Hematopoietic multipotent progenitor cell treated with erythropoietin and hydrocortisone succinate and interleukin-3 and kit ligand, for 8 days (in vitro differentiated cells): Measurements from ENCODE around the gene ITSN1.
"Not testable (repeated sequence)": the region's sequence is repeated elsewhere in the genome, so short reads cannot be mapped to it uniquely, and the experiment has no call there.

ENCODE experiments used
- DNase-seq: peaks from one replicate; pipeline ENCODE4 v3.0.0-alpha.2; 2015

Gene ITSN1

GRCh38 chr21:33684068-33684467 is 41.8 kb downstream of the ITSN1 start:
- no peak for DNase-seq

GRCh38 chr21:33684923-33685560 is 42.7 kb downstream of the ITSN1 start:
- DNase-seq, result no peak

- DNase-seq, result no peak
Measured at GRCh38 chr21:33685613-33686197, 43.4 kb downstream of the ITSN1 start.

GRCh38 chr21:33686386-33686785 is 44.1 kb downstream of the ITSN1 start:
- no peak for DNase-seq

GRCh38 chr21:33687634-33688033 is 45.3 kb downstream of the ITSN1 start:
- no peak for DNase-seq

- DNase-seq, result no peak
Measured at GRCh38 chr21:33688353-33688752, 46.1 kb downstream of the ITSN1 start.

- no peak for DNase-seq
Measured at GRCh38 chr21:33690874-33691273, 48.6 kb downstream of the ITSN1 start.

GRCh38 chr21:33691945-33692603 is 49.8 kb downstream of the ITSN1 start:
- DNase-seq, result no peak

GRCh38 chr21:33695813-33696212 is 53.5 kb downstream of the ITSN1 start:
- no peak for DNase-seq

GRCh38 chr21:33696465-33696864 is 54.2 kb downstream of the ITSN1 start:
- no peak for DNase-seq

GRCh38 chr21:33698087-33698860 is 56.0 kb downstream of the ITSN1 start:
- DNase-seq, result no peak

GRCh38 chr21:33699277-33699676 is 57.0 kb downstream of the ITSN1 start:
- no peak for DNase-seq

GRCh38 chr21:33700491-33700890 is 58.2 kb downstream of the ITSN1 start:
- no peak for DNase-seq

- DNase-seq, result no peak
Measured at GRCh38 chr21:33703750-33704606, 61.7 kb downstream of the ITSN1 start.

- no peak for DNase-seq
Measured at GRCh38 chr21:33707846-33708245, 65.5 kb downstream of the ITSN1 start.

- no peak for DNase-seq
Measured at GRCh38 chr21:33708874-33709273, 66.6 kb downstream of the ITSN1 start.

GRCh38 chr21:33712022-33712803 is 69.9 kb downstream of the ITSN1 start:
- DNase-seq, result no peak

GRCh38 chr21:33721081-33721480 is 78.8 kb downstream of the ITSN1 start:
- no peak for DNase-seq

GRCh38 chr21:33729139-33729538 is 86.8 kb downstream of the ITSN1 start:
- DNase-seq, result not testable (repeated sequence)

- no peak for DNase-seq
Measured at GRCh38 chr21:33729641-33730040, 87.3 kb downstream of the ITSN1 start.

- no peak for DNase-seq
Measured at GRCh38 chr21:33731447-33731846, 89.1 kb downstream of the ITSN1 start.

GRCh38 chr21:33732038-33732437 is 89.7 kb downstream of the ITSN1 start:
- DNase-seq, result no peak
